Measurements from ENCODE around the gene ABCC3.

DNA sequence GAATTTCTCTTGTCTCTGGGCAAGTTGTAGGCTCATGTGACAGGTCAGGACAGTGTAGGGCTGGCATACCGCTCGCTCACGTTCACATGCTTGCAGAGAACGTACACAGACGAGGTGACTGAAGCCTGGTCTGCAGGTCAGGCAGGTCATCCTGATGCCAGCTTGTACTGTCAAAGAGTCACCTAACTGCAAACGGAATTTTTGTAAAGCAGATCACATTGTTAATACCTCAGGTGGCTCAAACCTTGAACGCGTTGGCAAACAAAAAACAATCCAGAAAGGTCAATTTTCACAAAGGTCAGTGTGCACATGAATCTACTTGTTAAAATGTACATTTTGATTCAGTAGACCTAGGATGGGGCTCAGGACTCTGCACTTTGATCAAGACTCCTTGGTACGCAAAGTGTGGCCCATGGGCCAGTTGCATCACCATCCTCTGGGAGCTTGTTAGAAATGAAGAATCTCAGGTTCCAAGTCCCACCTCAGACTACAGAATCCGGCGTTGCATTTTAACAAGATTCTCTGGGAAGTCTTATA is 44.4 kb downstream of the ABCC3 start:
- TF ChIP-seq, protein P1, sequence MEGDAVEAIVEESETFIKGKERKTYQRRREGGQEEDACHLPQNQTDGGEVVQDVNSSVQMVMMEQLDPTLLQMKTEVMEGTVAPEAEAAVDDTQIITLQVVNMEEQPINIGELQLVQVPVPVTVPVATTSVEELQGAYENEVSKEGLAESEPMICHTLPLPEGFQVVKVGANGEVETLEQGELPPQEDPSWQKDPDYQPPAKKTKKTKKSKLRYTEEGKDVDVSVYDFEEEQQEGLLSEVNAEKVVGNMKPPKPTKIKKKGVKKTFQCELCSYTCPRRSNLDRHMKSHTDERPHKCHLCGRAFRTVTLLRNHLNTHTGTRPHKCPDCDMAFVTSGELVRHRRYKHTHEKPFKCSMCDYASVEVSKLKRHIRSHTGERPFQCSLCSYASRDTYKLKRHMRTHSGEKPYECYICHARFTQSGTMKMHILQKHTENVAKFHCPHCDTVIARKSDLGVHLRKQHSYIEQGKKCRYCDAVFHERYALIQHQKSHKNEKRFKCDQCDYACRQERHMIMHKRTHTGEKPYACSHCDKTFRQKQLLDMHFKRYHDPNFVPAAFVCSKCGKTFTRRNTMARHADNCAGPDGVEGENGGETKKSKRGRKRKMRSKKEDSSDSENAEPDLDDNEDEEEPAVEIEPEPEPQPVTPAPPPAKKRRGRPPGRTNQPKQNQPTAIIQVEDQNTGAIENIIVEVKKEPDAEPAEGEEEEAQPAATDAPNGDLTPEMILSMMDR (IDR thresholded peaks at IDR 0.05): no peak
- TF ChIP-seq POLR2A (IDR thresholded peaks at IDR 0.05) (no peak), POLR2AphosphoS5 (IDR thresholded peaks at IDR 0.05) (no peak)

All from breast epithelium (tissue), 3 donors.